ENCODE data around the gene RNF31. TPM values are rescaled to one million over a fixed set of nuclear protein-coding genes. Genes with fewer than 3 reads are reported as not detected.

RNF31 gene
- total RNA-seq, 4 donors from 2014 or later, result 26.8 to 35.6 (median 32.4) TPM

GRCh38 chr14:24189460-24189859 lies 42.2 kb downstream of the RNF31 start:
- no peak for TF ChIP-seq POLR2A (IDR thresholded peaks at IDR 0.05)
- H3K4me1 ChIP-seq, result peaks cover 5 to 49% (median 19%) of the 10 kb centered on the region in 3 donors
- intact Hi-C loops (cut with DNase I), result no loop called here
- peaks cover 18 to 67% (median 20%) of the 10 kb centered on the region in 3 donors for H3K36me3 ChIP-seq
- H3K9me3 ChIP-seq, result no peaks in the 10 kb centered on the region
- H3K4me3 ChIP-seq, result no peak overlapping the region
- 87 to 91% methylated on average over 8 to 9 of the region's 9 CpGs for WGBS, 2 donors
- peak overlapping the region in 1 of 4 donors; percentile 87 for H3K27ac ChIP-seq
- DNase-seq, result no peak
- H3K27me3 ChIP-seq, result no peaks in the 10 kb centered on the region

- H3K36me3 ChIP-seq, result peaks cover 16 to 58% (median 16%) of the 10 kb centered on the region in 3 donors
- intact Hi-C loops (cut with DNase I), result no loop called here
- TF ChIP-seq, protein P1, sequence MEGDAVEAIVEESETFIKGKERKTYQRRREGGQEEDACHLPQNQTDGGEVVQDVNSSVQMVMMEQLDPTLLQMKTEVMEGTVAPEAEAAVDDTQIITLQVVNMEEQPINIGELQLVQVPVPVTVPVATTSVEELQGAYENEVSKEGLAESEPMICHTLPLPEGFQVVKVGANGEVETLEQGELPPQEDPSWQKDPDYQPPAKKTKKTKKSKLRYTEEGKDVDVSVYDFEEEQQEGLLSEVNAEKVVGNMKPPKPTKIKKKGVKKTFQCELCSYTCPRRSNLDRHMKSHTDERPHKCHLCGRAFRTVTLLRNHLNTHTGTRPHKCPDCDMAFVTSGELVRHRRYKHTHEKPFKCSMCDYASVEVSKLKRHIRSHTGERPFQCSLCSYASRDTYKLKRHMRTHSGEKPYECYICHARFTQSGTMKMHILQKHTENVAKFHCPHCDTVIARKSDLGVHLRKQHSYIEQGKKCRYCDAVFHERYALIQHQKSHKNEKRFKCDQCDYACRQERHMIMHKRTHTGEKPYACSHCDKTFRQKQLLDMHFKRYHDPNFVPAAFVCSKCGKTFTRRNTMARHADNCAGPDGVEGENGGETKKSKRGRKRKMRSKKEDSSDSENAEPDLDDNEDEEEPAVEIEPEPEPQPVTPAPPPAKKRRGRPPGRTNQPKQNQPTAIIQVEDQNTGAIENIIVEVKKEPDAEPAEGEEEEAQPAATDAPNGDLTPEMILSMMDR (IDR thresholded peaks at IDR 0.05), result no peak
- no peak for TF ChIP-seq POLR2A (IDR thresholded peaks at IDR 0.05)
- H3K4me3 ChIP-seq, result no peak overlapping the region
- no peaks in the 10 kb centered on the region for H3K27me3 ChIP-seq
- H3K27ac ChIP-seq, result no peak overlapping the region
- WGBS, 2 donors, result 85 to 90% methylated on average over 7 to 8 of the region's 10 CpGs
- peaks cover 12 to 55% (median 24%) of the 10 kb centered on the region in 3 donors for H3K4me1 ChIP-seq
- H3K9me3 ChIP-seq, result no peaks in the 10 kb centered on the region
- no peak for DNase-seq
Observed at GRCh38 chr14:24190416-24190815, 43.1 kb downstream of the RNF31 start.

- 89 to 93% methylated on average over 15 of the region's 15 CpGs for WGBS, 2 donors
- DNase-seq, result no peak
- Histone ChIP-seq H3K36me3 (peaks cover 6 to 37% (median 16%) of the 10 kb centered on the region in 3 donors), H3K27me3 (no peaks in the 10 kb centered on the region), H3K4me1 (peaks cover 21 to 66% (median 26%) of the 10 kb centered on the region in 3 donors), H3K4me3 (no peak overlapping the region), H3K9me3 (no peaks in the 10 kb centered on the region), H3K27ac (no peak overlapping the region)
- no peak for TF ChIP-seq POLR2A (IDR thresholded peaks at IDR 0.05)
- TF ChIP-seq, protein P1 (IDR thresholded peaks at IDR 0.05), result no peak
- intact Hi-C loops (cut with DNase I), result no loop called here
Observed at GRCh38 chr14:24192933-24193332, 45.6 kb downstream of the RNF31 start.

- Histone ChIP-seq H3K4me1 (peaks cover 18 to 64% (median 20%) of the 10 kb centered on the region in 3 donors), H3K36me3 (peaks cover 6 to 44% (median 16%) of the 10 kb centered on the region in 3 donors), H3K27me3 (no peaks in the 10 kb centered on the region), H3K4me3 (peak overlapping the region; percentile 72 to 100 (median 88)), H3K9me3 (no peaks in the 10 kb centered on the region), H3K27ac (peak overlapping the region; percentile 91 to 99 (median 96))
- WGBS, 2 donors, result 83 to 84% methylated on average over 7 of the region's 7 CpGs
- no peak for DNase-seq
- intact Hi-C loops (cut with DNase I), result no loop called here
- TF ChIP-seq, protein P1 (IDR thresholded peaks at IDR 0.05), result no peak
- TF ChIP-seq POLR2A (IDR thresholded peaks at IDR 0.05), result no peak
Observed at GRCh38 chr14:24194186-24194872, 47.0 kb downstream of the RNF31 start.

GRCh38 chr14:24194873-24195185 lies 47.5 kb downstream of the RNF31 start:
- H3K36me3 ChIP-seq, result peaks cover 6 to 46% (median 16%) of the 10 kb centered on the region in 3 donors
- H3K4me3 ChIP-seq, result peak overlapping the region; percentile 72 to 100 (median 88)
- H3K27ac ChIP-seq, result peak overlapping the region; percentile 91 to 99 (median 96)
- intact Hi-C loops (cut with DNase I), result no loop called here
- H3K4me1 ChIP-seq, result peaks cover 18 to 61% (median 20%) of the 10 kb centered on the region in 3 donors
- DNase-seq, result no peak
- H3K9me3 ChIP-seq, result no peaks in the 10 kb centered on the region
- no peaks in the 10 kb centered on the region for H3K27me3 ChIP-seq
- 17 to 48% methylated on average over 5 to 8 of the region's 8 CpGs for WGBS, 2 donors
- TF ChIP-seq, protein P1 (IDR thresholded peaks at IDR 0.05), result no peak
- TF ChIP-seq POLR2A (IDR thresholded peaks at IDR 0.05), result no peak

Data from esophagus squamous epithelium (tissue), 5 donors.